HepG2 (cell line): Measurements from ENCODE around the gene TMEM190. TPM values are rescaled to one million over a fixed set of nuclear protein-coding genes. Genes with fewer than 3 reads are reported as not detected.
A peak's percentile ranks its signal among the peaks of the same experiment; 100 is the strongest.

Experiments
- KDM5A ChIP-seq: fragments of 200-600 bp; sonication (generic); IDR thresholded peaks from 2 replicates; pipeline ENCODE4 v1.7.0; 2018; ENCODE audit warnings: antibody characterized with exemption, mild to moderate bottlenecking, low read length, borderline replicate concordance
- MZF1 ChIP-seq: sonication (generic); formaldehyde crosslinking; IDR thresholded peaks from 2 replicates; pipeline ENCODE4 v1.8.1; 2023; ENCODE audit warnings: mild to moderate bottlenecking, missing genetic modification reagents, borderline replicate concordance
- NFKB2 ChIP-seq: sonication (generic); formaldehyde crosslinking; IDR thresholded peaks from 2 replicates; pipeline ENCODE4 v1.4.0; 2020; ENCODE audit warnings: missing genetic modification reagents, borderline replicate concordance
- RBM22 ChIP-seq: fragments of 200-400 bp; formaldehyde crosslinking; optimal IDR thresholded peaks from 2 replicates; pipeline ENCODE3; 2017; ENCODE audit warnings: mild to moderate bottlenecking, low read length, moderate library complexity
- TAF15 ChIP-seq: fragments of 200-400 bp; formaldehyde crosslinking; IDR thresholded peaks from one replicate; pipeline ENCODE4 v1.6.1; 2018; ENCODE audit warnings: mild to moderate bottlenecking, low read depth, low read length; ENCODE audit not compliant: poor library complexity, severe bottlenecking
- U2AF1 ChIP-seq: fragments of 200-400 bp; formaldehyde crosslinking; optimal IDR thresholded peaks from 2 replicates; pipeline ENCODE3; 2017; ENCODE audit warnings: mild to moderate bottlenecking, low read depth, low read length
- ZNF530 ChIP-seq: sonication (generic); formaldehyde crosslinking; IDR thresholded peaks from 2 replicates; pipeline ENCODE4 v1.5.0; 2020; ENCODE audit warnings: low read depth, mild to moderate bottlenecking, missing genetic modification reagents
- ZNF703 ChIP-seq: sonication (generic); formaldehyde crosslinking; IDR thresholded peaks from 2 replicates; pipeline ENCODE4 v1.5.1; 2020; ENCODE audit warnings: missing genetic modification reagents, mild to moderate bottlenecking, moderate library complexity, borderline replicate concordance
- polyA plus RNA-seq, 8 experiments: library from polyadenylated mRNA; depleted of rRNA in 3 of 8; stranded (reverse) in 7 of 8; unstranded in 1 of 8; fragments of >200 nt; fragmentation: Illumina TruSeq in 4 of 8; extraction: Trizol in 4 of 8; gene quantifications; 2 replicates each; pipeline versions ENCODE4 v1.2.1 to v1.2.3, GENCODE V29; 2011 to 2016; ENCODE audit warnings: low read depth in 4 of 8, missing spikeins in 1 of 8, mixed read lengths in 1 of 8; ENCODE audit not compliant: insufficient read depth in 1 of 8
- total RNA-seq, 5 experiments: library from RNA; depleted of rRNA; stranded (reverse); fragments of >200 nt; fragmentation: Illumina TruSeq; extraction: Trizol; gene quantifications; 2 replicates each; pipeline ENCODE4 v1.2.3, GENCODE V29; 2016; ENCODE audit warnings: low read depth in 1 of 5
- TF ChIP-seq, protein P1 (sequence below): sonication (generic); formaldehyde crosslinking; IDR thresholded peaks from 2 replicates; pipeline ENCODE4 v1.4.0; 2020; ENCODE audit warnings: low read depth, mild to moderate bottlenecking, missing genetic modification reagents
- TF ChIP-seq, protein P2 (sequence below): sonication (generic); formaldehyde crosslinking; IDR thresholded peaks from 2 replicates; pipeline ENCODE4 v1.5.1; 2020; ENCODE audit warnings: mild to moderate bottlenecking, missing genetic modification reagents
- TF ChIP-seq, protein P3 (sequence below): IDR thresholded peaks from 2 replicates; pipeline ENCODE4 v1.6.1; 2016
- TF ChIP-seq, protein P4 (sequence below): fragments of 450-650 bp; IDR thresholded peaks from 2 replicates; pipeline ENCODE4 v1.6.1; 2017
- TF ChIP-seq, protein P5 (sequence below): sonication (generic); formaldehyde crosslinking; IDR thresholded peaks from 2 replicates; pipeline ENCODE4 v1.5.1; 2020; ENCODE audit warnings: missing genetic modification reagents, mild to moderate bottlenecking, borderline replicate concordance
- TF ChIP-seq, protein P6 (sequence below): sonication (generic); formaldehyde crosslinking; IDR thresholded peaks from 2 replicates; pipeline ENCODE4 v1.8.1; 2023; ENCODE audit warnings: missing genetic modification reagents, inconsistent platforms, borderline replicate concordance
- TF ChIP-seq, protein P7 (sequence below): sonication (generic); formaldehyde crosslinking; IDR thresholded peaks from 2 replicates; pipeline ENCODE4 v1.4.0; 2020; ENCODE audit warnings: missing genetic modification reagents, mild to moderate bottlenecking, borderline replicate concordance

The TMEM190 gene
- total and polyA plus RNA-seq, 2 of the 13 experiments (the other 11 are each of a cell fraction or from before 2014, with no cell fraction given), result 0.35 to 0.83 TPM

DNA sequence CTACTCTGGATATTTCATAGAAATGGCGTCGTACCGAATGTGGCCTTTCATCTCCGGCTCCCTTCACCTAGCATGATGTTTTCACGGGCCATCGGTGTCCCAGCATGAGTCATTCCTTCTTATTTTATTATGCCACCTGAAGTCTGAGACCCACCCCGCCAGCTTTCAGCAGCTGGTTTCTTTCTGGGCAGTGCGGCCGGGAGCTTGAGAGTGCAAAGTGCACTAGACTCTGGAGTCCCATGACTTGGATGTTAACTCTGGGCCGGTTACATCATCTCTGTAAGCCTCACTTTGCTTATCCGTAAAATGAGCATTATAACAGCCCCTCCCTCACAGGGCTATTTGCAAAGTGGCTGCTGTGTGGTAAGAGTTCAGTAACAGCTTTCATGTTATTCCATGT, 42.8 kb upstream of the TMEM190 start (continued):
- TF ChIP-seq, protein P1, sequence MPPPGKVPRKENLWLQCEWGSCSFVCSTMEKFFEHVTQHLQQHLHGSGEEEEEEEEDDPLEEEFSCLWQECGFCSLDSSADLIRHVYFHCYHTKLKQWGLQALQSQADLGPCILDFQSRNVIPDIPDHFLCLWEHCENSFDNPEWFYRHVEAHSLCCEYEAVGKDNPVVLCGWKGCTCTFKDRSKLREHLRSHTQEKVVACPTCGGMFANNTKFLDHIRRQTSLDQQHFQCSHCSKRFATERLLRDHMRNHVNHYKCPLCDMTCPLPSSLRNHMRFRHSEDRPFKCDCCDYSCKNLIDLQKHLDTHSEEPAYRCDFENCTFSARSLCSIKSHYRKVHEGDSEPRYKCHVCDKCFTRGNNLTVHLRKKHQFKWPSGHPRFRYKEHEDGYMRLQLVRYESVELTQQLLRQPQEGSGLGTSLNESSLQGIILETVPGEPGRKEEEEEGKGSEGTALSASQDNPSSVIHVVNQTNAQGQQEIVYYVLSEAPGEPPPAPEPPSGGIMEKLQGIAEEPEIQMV, result no peak
- TF ChIP-seq, protein P2, sequence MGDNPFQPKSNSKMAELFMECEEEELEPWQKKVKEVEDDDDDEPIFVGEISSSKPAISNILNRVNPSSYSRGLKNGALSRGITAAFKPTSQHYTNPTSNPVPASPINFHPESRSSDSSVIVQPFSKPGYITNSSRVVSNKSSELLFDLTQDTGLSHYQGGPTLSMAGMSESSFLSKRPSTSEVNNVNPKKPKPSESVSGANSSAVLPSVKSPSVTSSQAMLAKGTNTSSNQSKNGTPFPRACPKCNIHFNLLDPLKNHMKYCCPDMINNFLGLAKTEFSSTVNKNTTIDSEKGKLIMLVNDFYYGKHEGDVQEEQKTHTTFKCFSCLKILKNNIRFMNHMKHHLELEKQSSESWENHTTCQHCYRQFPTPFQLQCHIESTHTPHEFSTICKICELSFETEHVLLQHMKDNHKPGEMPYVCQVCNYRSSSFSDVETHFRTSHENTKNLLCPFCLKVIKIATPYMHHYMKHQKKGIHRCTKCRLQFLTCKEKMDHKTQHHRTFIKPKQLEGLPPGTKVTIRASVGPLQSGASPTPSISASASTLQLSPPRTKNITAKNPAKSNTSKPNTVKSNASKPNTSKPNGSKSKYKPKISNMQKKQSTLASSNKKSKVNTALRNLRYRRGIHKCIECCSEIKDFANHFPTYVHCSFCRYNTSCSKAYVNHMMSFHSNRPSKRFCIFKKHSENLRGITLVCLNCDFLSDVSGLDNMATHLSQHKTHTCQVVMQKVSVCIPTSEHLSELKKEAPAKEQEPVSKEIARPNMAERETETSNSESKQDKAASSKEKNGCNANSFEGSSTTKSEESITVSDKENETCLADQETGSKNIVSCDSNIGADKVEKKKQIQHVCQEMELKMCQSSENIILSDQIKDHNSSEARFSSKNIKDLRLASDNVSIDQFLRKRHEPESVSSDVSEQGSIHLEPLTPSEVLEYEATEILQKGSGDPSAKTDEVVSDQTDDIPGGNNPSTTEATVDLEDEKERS (CRISPR knock-in tag), result peak; percentile 48; the same call in 1 of the 2 replicates
- TF ChIP-seq TAF15, result no peak
- TF ChIP-seq, protein P3, sequence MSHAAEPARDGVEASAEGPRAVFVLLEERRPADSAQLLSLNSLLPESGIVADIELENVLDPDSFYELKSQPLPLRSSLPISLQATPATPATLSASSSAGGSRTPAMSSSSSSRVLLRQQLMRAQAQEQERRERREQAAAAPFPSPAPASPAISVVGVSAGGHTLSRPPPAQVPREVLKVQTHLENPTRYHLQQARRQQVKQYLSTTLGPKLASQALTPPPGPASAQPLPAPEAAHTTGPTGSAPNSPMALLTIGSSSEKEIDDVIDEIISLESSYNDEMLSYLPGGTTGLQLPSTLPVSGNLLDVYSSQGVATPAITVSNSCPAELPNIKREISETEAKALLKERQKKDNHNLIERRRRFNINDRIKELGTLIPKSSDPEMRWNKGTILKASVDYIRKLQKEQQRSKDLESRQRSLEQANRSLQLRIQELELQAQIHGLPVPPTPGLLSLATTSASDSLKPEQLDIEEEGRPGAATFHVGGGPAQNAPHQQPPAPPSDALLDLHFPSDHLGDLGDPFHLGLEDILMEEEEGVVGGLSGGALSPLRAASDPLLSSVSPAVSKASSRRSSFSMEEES (CRISPR knock-in tag), result peak; percentile 100
- TF ChIP-seq, protein P4, sequence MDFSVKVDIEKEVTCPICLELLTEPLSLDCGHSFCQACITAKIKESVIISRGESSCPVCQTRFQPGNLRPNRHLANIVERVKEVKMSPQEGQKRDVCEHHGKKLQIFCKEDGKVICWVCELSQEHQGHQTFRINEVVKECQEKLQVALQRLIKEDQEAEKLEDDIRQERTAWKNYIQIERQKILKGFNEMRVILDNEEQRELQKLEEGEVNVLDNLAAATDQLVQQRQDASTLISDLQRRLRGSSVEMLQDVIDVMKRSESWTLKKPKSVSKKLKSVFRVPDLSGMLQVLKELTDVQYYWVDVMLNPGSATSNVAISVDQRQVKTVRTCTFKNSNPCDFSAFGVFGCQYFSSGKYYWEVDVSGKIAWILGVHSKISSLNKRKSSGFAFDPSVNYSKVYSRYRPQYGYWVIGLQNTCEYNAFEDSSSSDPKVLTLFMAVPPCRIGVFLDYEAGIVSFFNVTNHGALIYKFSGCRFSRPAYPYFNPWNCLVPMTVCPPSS, result no peak
- TF ChIP-seq U2AF1, result no peak
- TF ChIP-seq RBM22, result no peak
- TF ChIP-seq, protein P5, sequence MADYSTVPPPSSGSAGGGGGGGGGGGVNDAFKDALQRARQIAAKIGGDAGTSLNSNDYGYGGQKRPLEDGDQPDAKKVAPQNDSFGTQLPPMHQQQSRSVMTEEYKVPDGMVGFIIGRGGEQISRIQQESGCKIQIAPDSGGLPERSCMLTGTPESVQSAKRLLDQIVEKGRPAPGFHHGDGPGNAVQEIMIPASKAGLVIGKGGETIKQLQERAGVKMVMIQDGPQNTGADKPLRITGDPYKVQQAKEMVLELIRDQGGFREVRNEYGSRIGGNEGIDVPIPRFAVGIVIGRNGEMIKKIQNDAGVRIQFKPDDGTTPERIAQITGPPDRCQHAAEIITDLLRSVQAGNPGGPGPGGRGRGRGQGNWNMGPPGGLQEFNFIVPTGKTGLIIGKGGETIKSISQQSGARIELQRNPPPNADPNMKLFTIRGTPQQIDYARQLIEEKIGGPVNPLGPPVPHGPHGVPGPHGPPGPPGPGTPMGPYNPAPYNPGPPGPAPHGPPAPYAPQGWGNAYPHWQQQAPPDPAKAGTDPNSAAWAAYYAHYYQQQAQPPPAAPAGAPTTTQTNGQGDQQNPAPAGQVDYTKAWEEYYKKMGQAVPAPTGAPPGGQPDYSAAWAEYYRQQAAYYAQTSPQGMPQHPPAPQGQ, result no peak
- TF ChIP-seq ZNF703 (CRISPR knock-in tag), result no peak
- TF ChIP-seq, protein P6, sequence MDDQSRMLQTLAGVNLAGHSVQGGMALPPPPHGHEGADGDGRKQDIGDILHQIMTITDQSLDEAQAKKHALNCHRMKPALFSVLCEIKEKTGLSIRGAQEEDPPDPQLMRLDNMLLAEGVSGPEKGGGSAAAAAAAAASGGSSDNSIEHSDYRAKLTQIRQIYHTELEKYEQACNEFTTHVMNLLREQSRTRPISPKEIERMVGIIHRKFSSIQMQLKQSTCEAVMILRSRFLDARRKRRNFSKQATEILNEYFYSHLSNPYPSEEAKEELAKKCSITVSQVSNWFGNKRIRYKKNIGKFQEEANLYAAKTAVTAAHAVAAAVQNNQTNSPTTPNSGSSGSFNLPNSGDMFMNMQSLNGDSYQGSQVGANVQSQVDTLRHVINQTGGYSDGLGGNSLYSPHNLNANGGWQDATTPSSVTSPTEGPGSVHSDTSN (CRISPR knock-in tag), result no peak
- TF ChIP-seq MZF1 (CRISPR knock-in tag), result no peak
- TF ChIP-seq NFKB2, result no peak
- TF ChIP-seq, protein P7, sequence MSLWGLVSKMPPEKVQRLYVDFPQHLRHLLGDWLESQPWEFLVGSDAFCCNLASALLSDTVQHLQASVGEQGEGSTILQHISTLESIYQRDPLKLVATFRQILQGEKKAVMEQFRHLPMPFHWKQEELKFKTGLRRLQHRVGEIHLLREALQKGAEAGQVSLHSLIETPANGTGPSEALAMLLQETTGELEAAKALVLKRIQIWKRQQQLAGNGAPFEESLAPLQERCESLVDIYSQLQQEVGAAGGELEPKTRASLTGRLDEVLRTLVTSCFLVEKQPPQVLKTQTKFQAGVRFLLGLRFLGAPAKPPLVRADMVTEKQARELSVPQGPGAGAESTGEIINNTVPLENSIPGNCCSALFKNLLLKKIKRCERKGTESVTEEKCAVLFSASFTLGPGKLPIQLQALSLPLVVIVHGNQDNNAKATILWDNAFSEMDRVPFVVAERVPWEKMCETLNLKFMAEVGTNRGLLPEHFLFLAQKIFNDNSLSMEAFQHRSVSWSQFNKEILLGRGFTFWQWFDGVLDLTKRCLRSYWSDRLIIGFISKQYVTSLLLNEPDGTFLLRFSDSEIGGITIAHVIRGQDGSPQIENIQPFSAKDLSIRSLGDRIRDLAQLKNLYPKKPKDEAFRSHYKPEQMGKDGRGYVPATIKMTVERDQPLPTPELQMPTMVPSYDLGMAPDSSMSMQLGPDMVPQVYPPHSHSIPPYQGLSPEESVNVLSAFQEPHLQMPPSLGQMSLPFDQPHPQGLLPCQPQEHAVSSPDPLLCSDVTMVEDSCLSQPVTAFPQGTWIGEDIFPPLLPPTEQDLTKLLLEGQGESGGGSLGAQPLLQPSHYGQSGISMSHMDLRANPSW (CRISPR knock-in tag), result 0 out of 2 replicates have a peak, but pooled peaks have one; percentile 48
- no peak for TF ChIP-seq KDM5A
- no peak for TF ChIP-seq ZNF530 (CRISPR knock-in tag)
